ENCODE results near the gene MEGF6. TPM values are rescaled to one million over a fixed set of nuclear protein-coding genes. Genes with fewer than 3 reads are reported as not detected.

MEGF6 gene
- polyA plus RNA-seq, 1 donor (not counting 4 experiments of a cell fraction or from before 2014, with no cell fraction given): 0.24 TPM

GRCh38 chr1:3614755-3615742 lies 3.7 kb upstream of the MEGF6 start:
- Histone ChIP-seq H3K4me3 (ENCODE audit: control insufficient read depth in 2 of 3, extremely low read depth in 1 of 3, insufficient read depth in 2 of 3, low read depth in 1 of 3, low read length in 3 of 3) (no peak overlapping the region), H3K79me2 (ENCODE audit: control insufficient read depth, insufficient read depth, low read length) (no peaks in the 10 kb centered on the region), H3K36me3 (ENCODE audit: control insufficient read depth in 2 of 2, extremely low read depth in 1 of 2, insufficient read depth in 2 of 2, low read length in 2 of 2) (no peaks in the 10 kb centered on the region), H3K4me2 (ENCODE audit: control insufficient read depth, extremely low read depth, insufficient read depth, low read depth, low read length) (no peak overlapping the region), H3K9ac (ENCODE audit: control insufficient read depth, extremely low read depth, insufficient read depth, low read length) (no peak overlapping the region), H3K4me1 (ENCODE audit: control insufficient read depth, extremely low read depth, insufficient read depth, low read length) (peaks cover 8% of the 10 kb centered on the region), H3K9me3 (ENCODE audit: control insufficient read depth, low read depth, low read length) (no peaks in the 10 kb centered on the region), H3K27me3 (ENCODE audit: control insufficient read depth, extremely low read depth, insufficient read depth, low read length) (peaks cover 16% of the 10 kb centered on the region), H4K20me1 (ENCODE audit: control insufficient read depth, extremely low read depth, insufficient read depth, low read length) (no peaks in the 10 kb centered on the region), H3K9me1 (ENCODE audit: control insufficient read depth, extremely low read depth, insufficient read depth, low read length) (no peaks in the 10 kb centered on the region), H3K27ac (ENCODE audit: control insufficient read depth, insufficient read depth, low read length) (no peak overlapping the region), H2AFZ (ENCODE audit: control insufficient read depth, low read length) (no peak overlapping the region)
- FAIRE-seq: peak; percentile 23
- dilution Hi-C loops (cut with MboI; ENCODE audit: extremely low pct_ligation_motif_present, low sequenced_read_pairs): no loop called here
- TF ChIP-seq CTCF (optimal IDR thresholded peaks at IDR 0.05 in 1 of 3, IDR thresholded peaks at IDR 0.05 in 1 of 3, conservative IDR thresholded peaks at IDR 0.05 in 1 of 3; ENCODE audit: extremely low read depth in 1 of 3, insufficient read depth in 2 of 3, low read length in 3 of 3): peak; percentile 61 to 88 (median 74)
- no peak for TF ChIP-seq EZH2 (IDR thresholded peaks at IDR 0.05; ENCODE audit: low read length)
- DNase-seq (ENCODE audit: low read depth, low spot score): no peak

- H3K27ac ChIP-seq (ENCODE audit: control insufficient read depth, insufficient read depth, low read length): no peak overlapping the region
- dilution Hi-C loops (cut with MboI; ENCODE audit: extremely low pct_ligation_motif_present, low sequenced_read_pairs): no loop called here
- H3K79me2 ChIP-seq (ENCODE audit: control insufficient read depth, insufficient read depth, low read length): no peaks in the 10 kb centered on the region
- DNase-seq (ENCODE audit: low read depth, low spot score): no peak
- H3K9ac ChIP-seq (ENCODE audit: control insufficient read depth, extremely low read depth, insufficient read depth, low read length): no peak overlapping the region
- H4K20me1 ChIP-seq (ENCODE audit: control insufficient read depth, extremely low read depth, insufficient read depth, low read length): no peaks in the 10 kb centered on the region
- no peak overlapping the region for H3K4me3 ChIP-seq (ENCODE audit: control insufficient read depth in 2 of 3, extremely low read depth in 1 of 3, insufficient read depth in 2 of 3, low read depth in 1 of 3, low read length in 3 of 3)
- no peaks in the 10 kb centered on the region for H3K36me3 ChIP-seq (ENCODE audit: control insufficient read depth in 2 of 2, extremely low read depth in 1 of 2, insufficient read depth in 2 of 2, low read length in 2 of 2)
- peaks cover 8% of the 10 kb centered on the region for H3K4me1 ChIP-seq (ENCODE audit: control insufficient read depth, extremely low read depth, insufficient read depth, low read length)
- H3K9me3 ChIP-seq (ENCODE audit: control insufficient read depth, low read depth, low read length): no peaks in the 10 kb centered on the region
- H3K27me3 ChIP-seq (ENCODE audit: control insufficient read depth, extremely low read depth, insufficient read depth, low read length): peaks cover 27% of the 10 kb centered on the region
- peak; percentile 48 for TF ChIP-seq EZH2 (IDR thresholded peaks at IDR 0.05; ENCODE audit: low read length)
- TF ChIP-seq CTCF (optimal IDR thresholded peaks at IDR 0.05 in 1 of 3, IDR thresholded peaks at IDR 0.05 in 1 of 3, conservative IDR thresholded peaks at IDR 0.05 in 1 of 3; ENCODE audit: extremely low read depth in 1 of 3, insufficient read depth in 2 of 3, low read length in 3 of 3): no peak
- no peak overlapping the region for H2AFZ ChIP-seq (ENCODE audit: control insufficient read depth, low read length)
- FAIRE-seq: no peak
- H3K4me2 ChIP-seq (ENCODE audit: control insufficient read depth, extremely low read depth, insufficient read depth, low read depth, low read length): no peak overlapping the region
- H3K9me1 ChIP-seq (ENCODE audit: control insufficient read depth, extremely low read depth, insufficient read depth, low read length): no peaks in the 10 kb centered on the region
Observed at GRCh38 chr1:3612123-3612522, 815 bp upstream of the MEGF6 start.
